Measurements from ENCODE around the gene ADCY4. TPM values are rescaled to one million over a fixed set of nuclear protein-coding genes. Genes with fewer than 3 reads are reported as not detected.

The ADCY4 gene
- total RNA-seq, 6 experiments from 2014 or later: 2.3 to 7.2 (median 3.9) TPM

GRCh38 chr14:24285351-24285750 is 49.5 kb downstream of the ADCY4 start:
- ATAC-seq (no peak), DNase-seq (no peak)
- WGBS (ENCODE audit: insufficient coverage, low coverage, low lambda C conversion rate, missing lambda C conversion rate): 67% methylated on average over 3 of the region's 4 CpGs
- Histone ChIP-seq H3K27ac (no peak overlapping the region), H3K9me3 (no peaks in the 10 kb centered on the region), H3K36me3 (peaks cover 0 to 12% (median 8%) of the 10 kb centered on the region in 4 donors), H3K27me3 (no peaks in the 10 kb centered on the region), H3K4me3 (no peak overlapping the region), H3K4me1 (peaks cover 0 to 3% (median 0%) of the 10 kb centered on the region in 4 donors)
- TF ChIP-seq POLR2A (IDR thresholded peaks at IDR 0.05) (no peak), CTCF (IDR thresholded peaks at IDR 0.05) (no peak)
- intact Hi-C loops (cut with DNase I): no loop called here

GRCh38 chr14:24284501-24285035 is 50.3 kb downstream of the ADCY4 start:
- no peak for DNase-seq
- intact Hi-C loops (cut with DNase I): no loop called here

GRCh38 chr14:24283796-24284460 is 50.9 kb downstream of the ADCY4 start:
- no peaks in the 10 kb centered on the region for H3K36me3 ChIP-seq
- WGBS (ENCODE audit: insufficient coverage, low coverage, low lambda C conversion rate, missing lambda C conversion rate): 88% methylated on average over 1 of the region's 5 CpGs
- H3K9me3 ChIP-seq: no peaks in the 10 kb centered on the region
- ATAC-seq: no peak
- H3K27ac ChIP-seq: no peak overlapping the region
- TF ChIP-seq CTCF (IDR thresholded peaks at IDR 0.05) (no peak), POLR2A (IDR thresholded peaks at IDR 0.05) (no peak)
- intact Hi-C loops (cut with DNase I): no loop called here
- no peaks in the 10 kb centered on the region for H3K4me1 ChIP-seq
- no peak for DNase-seq
- no peaks in the 10 kb centered on the region for H3K27me3 ChIP-seq
- no peak overlapping the region for H3K4me3 ChIP-seq

More at GRCh38 chr14:24284501-24285035, 50.3 kb downstream of the ADCY4 start:
- TF ChIP-seq CTCF (IDR thresholded peaks at IDR 0.05): no peak
- TF ChIP-seq POLR2A (IDR thresholded peaks at IDR 0.05): no peak
- no peaks in the 10 kb centered on the region for H3K4me1 ChIP-seq
- peaks cover 0 to 5% (median 2%) of the 10 kb centered on the region in 4 donors for H3K36me3 ChIP-seq
- no peaks in the 10 kb centered on the region for H3K9me3 ChIP-seq
- no peaks in the 10 kb centered on the region for H3K27me3 ChIP-seq
- H3K27ac ChIP-seq: no peak overlapping the region
- no peak overlapping the region for H3K4me3 ChIP-seq
- WGBS (ENCODE audit: insufficient coverage, low coverage, low lambda C conversion rate, missing lambda C conversion rate): 92% methylated on average over 2 of the region's 11 CpGs
- ATAC-seq: no peak

GRCh38 chr14:24282736-24283135 is 52.1 kb downstream of the ADCY4 start:
- H3K4me3 ChIP-seq: no peak overlapping the region
- no peaks in the 10 kb centered on the region for H3K9me3 ChIP-seq
- H3K4me1 ChIP-seq: no peaks in the 10 kb centered on the region
- TF ChIP-seq POLR2A (IDR thresholded peaks at IDR 0.05) (no peak), CTCF (IDR thresholded peaks at IDR 0.05) (no peak)
- DNase-seq (no peak), ATAC-seq (no peak)
- no CpG with 5 or more reads among the region's 3 CpGs for WGBS (ENCODE audit: insufficient coverage, low coverage, low lambda C conversion rate, missing lambda C conversion rate)
- intact Hi-C loops (cut with DNase I): no loop called here
- no peak overlapping the region for H3K27ac ChIP-seq
- no peaks in the 10 kb centered on the region for H3K36me3 ChIP-seq
- no peaks in the 10 kb centered on the region for H3K27me3 ChIP-seq

Data from right lobe of liver (tissue), 6 donors.